ENCODE data around the gene CCDC33.

The CCDC33 gene

GRCh38 chr15:74261041-74261440, 24.9 kb downstream of the CCDC33 start:
- no peak for DNase-seq

- no peak for DNase-seq
Observed at GRCh38 chr15:74261685-74262084, 25.6 kb downstream of the CCDC33 start.

- no peak for DNase-seq
Observed at GRCh38 chr15:74262151-74262550, 26.0 kb downstream of the CCDC33 start.

- no peak for DNase-seq
Observed at GRCh38 chr15:74262625-74263024, 26.5 kb downstream of the CCDC33 start.

GRCh38 chr15:74263466-74263865, 27.3 kb downstream of the CCDC33 start:
- DNase-seq: no peak

- no peak for DNase-seq
Observed at GRCh38 chr15:74264081-74264501, 28.0 kb downstream of the CCDC33 start.

- DNase-seq: no peak
Observed at GRCh38 chr15:74265046-74265639, 29.0 kb downstream of the CCDC33 start.

- DNase-seq: no peak
Observed at GRCh38 chr15:74268020-74268419, 31.9 kb downstream of the CCDC33 start.

- DNase-seq: no peak
Observed at GRCh38 chr15:74269362-74270035, 33.4 kb downstream of the CCDC33 start.

GRCh38 chr15:74270155-74270554, 34.0 kb downstream of the CCDC33 start:
- no peak for DNase-seq

GRCh38 chr15:74270854-74271520, 34.9 kb downstream of the CCDC33 start:
- DNase-seq: no peak

GRCh38 chr15:74272812-74273211, 36.7 kb downstream of the CCDC33 start:
- no peak for DNase-seq

GRCh38 chr15:74274470-74275038, 38.4 kb downstream of the CCDC33 start:
- no peak for DNase-seq

- DNase-seq: no peak
Observed at GRCh38 chr15:74275957-74276356, 39.8 kb downstream of the CCDC33 start.

- no peak for DNase-seq
Observed at GRCh38 chr15:74276560-74276959, 40.4 kb downstream of the CCDC33 start.

GRCh38 chr15:74277242-74277810, 41.2 kb downstream of the CCDC33 start:
- no peak for DNase-seq

GRCh38 chr15:74278207-74278606, 42.1 kb downstream of the CCDC33 start:
- DNase-seq: no peak

GRCh38 chr15:74281147-74282133, 45.3 kb downstream of the CCDC33 start:
- no peak for DNase-seq

GRCh38 chr15:74283368-74283767, 47.2 kb downstream of the CCDC33 start:
- no peak for DNase-seq

- no peak for DNase-seq
Observed at GRCh38 chr15:74289671-74290070, 53.5 kb downstream of the CCDC33 start.

GRCh38 chr15:74290645-74291044, 54.5 kb downstream of the CCDC33 start:
- no peak for DNase-seq
